Osteocyte (in vitro differentiated cells): ENCODE measurements around the gene PPM1H. TPM values are rescaled to one million over a fixed set of nuclear protein-coding genes. Genes with fewer than 3 reads are reported as not detected.
A peak's percentile ranks its signal among the peaks of the same experiment; 100 is the strongest.
"Not testable (repeated sequence)": the region's sequence is repeated elsewhere in the genome, so short reads cannot be mapped to it uniquely, and the experiment has no call there.

Experiments used
- DNase-seq: peaks from one replicate; pipeline ENCODE4 v3.0.0; 2021; ENCODE audit warnings: mixed read lengths; ENCODE audit not compliant: unreplicated experiment; ENCODE audit errors: extremely low spot score
- H3K27ac Mint-ChIP-seq: one replicate; pipeline ENCODE4 v1.8.0; 2021; ENCODE audit warnings: mild to moderate bottlenecking, mixed read lengths; ENCODE audit not compliant: unreplicated experiment
- H3K27me3 Mint-ChIP-seq: one replicate; pipeline ENCODE4 v1.8.0; 2021; ENCODE audit warnings: mixed read lengths; ENCODE audit not compliant: unreplicated experiment
- H3K36me3 Mint-ChIP-seq: one replicate; pipeline ENCODE4 v1.8.0; 2021; ENCODE audit warnings: mixed read lengths; ENCODE audit not compliant: unreplicated experiment
- H3K4me1 Mint-ChIP-seq: one replicate; pipeline ENCODE4 v1.8.0; 2021; ENCODE audit warnings: mixed read lengths; ENCODE audit not compliant: unreplicated experiment
- H3K4me3 Mint-ChIP-seq: one replicate; pipeline ENCODE4 v1.8.0; 2021; ENCODE audit warnings: mild to moderate bottlenecking, moderate library complexity, mixed read lengths; ENCODE audit not compliant: unreplicated experiment
- H3K9me3 Mint-ChIP-seq: one replicate; pipeline ENCODE4 v1.8.0; 2021; ENCODE audit warnings: mixed read lengths; ENCODE audit not compliant: unreplicated experiment
- CTCF ChIP-seq: fragments of 200-600 bp; sonication (generic); IDR thresholded peaks from 2 replicates; pipeline ENCODE4 v1.5.0; 2021; ENCODE audit warnings: antibody characterized with exemption, mild to moderate bottlenecking, moderate library complexity
- total RNA-seq: library from RNA; stranded (reverse); gene quantifications from 2 replicates; pipeline ENCODE4 v1.2.1, GENCODE V29; 2021

Gene PPM1H
- total RNA-seq, 1 donor from 2014 or later, result 60.8 TPM

GRCh38 chr12:62814243-62814642, 120.7 kb downstream of the PPM1H start:
- H3K4me3 Mint-ChIP-seq, result no peak overlapping the region
- H3K4me1 Mint-ChIP-seq, result peaks cover 47% of the 10 kb centered on the region
- DNase-seq, result no peak
- no peak for TF ChIP-seq CTCF
- peaks cover 11% of the 10 kb centered on the region for H3K36me3 Mint-ChIP-seq
- no peaks in the 10 kb centered on the region for H3K27me3 Mint-ChIP-seq
- no peak overlapping the region for H3K27ac Mint-ChIP-seq
- H3K9me3 Mint-ChIP-seq, result no peaks in the 10 kb centered on the region

- no peak overlapping the region for H3K27ac Mint-ChIP-seq
- peaks cover 14% of the 10 kb centered on the region for H3K36me3 Mint-ChIP-seq
- H3K4me1 Mint-ChIP-seq, result peaks cover 43% of the 10 kb centered on the region
- DNase-seq, result no peak
- peak; percentile 74 for TF ChIP-seq CTCF
- H3K4me3 Mint-ChIP-seq, result peak overlapping the region; percentile 35
- no peaks in the 10 kb centered on the region for H3K27me3 Mint-ChIP-seq
- no peaks in the 10 kb centered on the region for H3K9me3 Mint-ChIP-seq
Observed at GRCh38 chr12:62813031-62813829, 121.7 kb downstream of the PPM1H start.

- Mint-ChIP-seq H3K36me3 (peaks cover 14% of the 10 kb centered on the region), H3K4me1 (peaks cover 29% of the 10 kb centered on the region)
- not testable (repeated sequence) for H3K27me3 Mint-ChIP-seq, DNase-seq, H3K27ac Mint-ChIP-seq, H3K4me3 Mint-ChIP-seq, H3K9me3 Mint-ChIP-seq
Observed at GRCh38 chr12:62811481-62811880, 123.5 kb downstream of the PPM1H start.

GRCh38 chr12:62808166-62808879, 126.6 kb downstream of the PPM1H start:
- no peak for TF ChIP-seq CTCF
- Mint-ChIP-seq H3K27ac (peak overlapping the region; percentile 2), H3K36me3 (peaks cover 9% of the 10 kb centered on the region), H3K4me3 (no peak overlapping the region), H3K9me3 (no peaks in the 10 kb centered on the region), H3K4me1 (peaks cover 31% of the 10 kb centered on the region), H3K27me3 (no peaks in the 10 kb centered on the region)
- no peak for DNase-seq

GRCh38 chr12:62806893-62807292, 128.1 kb downstream of the PPM1H start:
- no peak overlapping the region for H3K27ac Mint-ChIP-seq
- H3K4me1 Mint-ChIP-seq, result peaks cover 20% of the 10 kb centered on the region
- no peaks in the 10 kb centered on the region for H3K27me3 Mint-ChIP-seq
- peaks cover 9% of the 10 kb centered on the region for H3K36me3 Mint-ChIP-seq
- H3K9me3 Mint-ChIP-seq, result no peaks in the 10 kb centered on the region
- H3K4me3 Mint-ChIP-seq, result no peak overlapping the region
- no peak for DNase-seq
- TF ChIP-seq CTCF, result no peak
